Activated CD8-positive, alpha-beta T cell treated with anti-CD3 and anti-CD28 coated beads, Interleukin-2, amount 10 ng/mL, durations not matched to agents 7 days and 5 days (primary cell): ENCODE results near the gene SLC6A8. TPM values are rescaled to one million over a fixed set of nuclear protein-coding genes. Genes with fewer than 3 reads are reported as not detected.
"Not testable (repeated sequence)": the region's sequence is repeated elsewhere in the genome, so short reads cannot be mapped to it uniquely, and the experiment has no call there.

Experiments used
- ATAC-seq: fragments of 150-1000 bp; cut with Tn5 transposase; one replicate; pipeline ENCODE4 v1.10.0; 2021; ENCODE audit warnings: moderate library complexity
- CTCF ChIA-PET: fragments of 350-600 bp; sonication (Branson Sonifier 250); formaldehyde crosslinking; loops from one replicate; lab custom pipeline; 2021; ENCODE audit warnings: antibody characterized with exemption; lab: Charles Lee
- POLR2A ChIA-PET: fragments of 350-600 bp; sonication (Branson Sonifier 250); formaldehyde crosslinking; loops from one replicate; lab custom pipeline; 2021; ENCODE audit warnings: antibody characterized with exemption; lab: Charles Lee
- DNase-seq: peaks from one replicate; pipeline ENCODE4 v3.0.0-alpha.2; 2020
- H3K27ac Mint-ChIP-seq: one replicate; pipeline ENCODE4 v1.8.0; 2021; ENCODE audit warnings: mild to moderate bottlenecking, mixed read lengths
- H3K27me3 Mint-ChIP-seq: one replicate; pipeline ENCODE4 v1.8.0; 2021; ENCODE audit warnings: low read depth, mixed read lengths
- H3K36me3 Mint-ChIP-seq: one replicate; pipeline ENCODE4 v1.8.0; 2021; ENCODE audit warnings: low read depth, mixed read lengths
- H3K4me1 Mint-ChIP-seq: one replicate; pipeline ENCODE4 v1.8.0; 2021; ENCODE audit warnings: low read depth, mixed read lengths
- H3K4me3 Mint-ChIP-seq: one replicate; pipeline ENCODE4 v1.8.0; 2021; ENCODE audit warnings: mild to moderate bottlenecking, mixed read lengths
- H3K9me3 Mint-ChIP-seq: one replicate; pipeline ENCODE4 v1.8.0; 2022; ENCODE audit warnings: mixed read lengths; ENCODE audit not compliant: insufficient read depth
- total RNA-seq, 2 experiments: library from RNA; stranded (reverse); gene quantifications; one replicate each; pipeline ENCODE4 v1.2.3, GENCODE V29; 2021

Gene SLC6A8
- total RNA-seq, 2 experiments from 2014 or later = 0.82 to 1.3 TPM

DNA sequence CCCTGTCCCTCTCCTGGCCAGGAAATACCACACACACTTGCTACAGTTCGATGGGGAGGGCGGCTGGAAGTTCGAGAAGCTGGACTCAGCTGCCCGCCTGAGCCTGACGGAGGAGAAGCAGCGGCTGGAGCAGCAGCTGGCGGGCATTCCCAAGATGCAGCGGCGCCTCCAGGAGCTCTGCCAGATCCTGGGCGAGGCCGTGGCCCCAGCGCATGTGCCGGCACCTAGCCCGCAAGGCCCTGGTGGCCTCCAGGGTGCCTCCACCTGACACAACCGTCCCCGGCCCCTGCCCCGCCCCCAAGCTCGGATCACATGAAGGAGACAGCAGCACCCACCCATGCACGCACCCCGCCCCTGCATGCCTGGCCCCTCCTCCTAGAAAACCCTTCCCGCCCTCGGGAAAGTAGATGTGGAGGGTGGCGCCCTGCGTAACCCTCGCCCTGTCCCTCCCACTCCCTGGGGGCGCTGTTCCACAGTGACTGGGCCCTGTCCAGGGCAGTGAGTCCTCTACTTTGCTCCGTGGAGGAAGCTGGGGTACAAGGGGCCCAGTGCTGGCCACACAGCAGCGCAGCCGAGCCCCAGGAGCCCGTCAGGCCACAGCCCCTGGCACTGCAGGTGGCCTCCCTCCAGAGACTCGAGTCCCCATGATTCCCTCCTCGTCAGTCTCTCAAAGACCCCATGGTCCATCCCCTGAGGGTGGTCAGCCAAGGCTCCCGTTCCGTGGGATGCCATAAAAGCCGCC, 55.9 kb downstream of the SLC6A8 start:
- H3K27ac Mint-ChIP-seq, H3K9me3 Mint-ChIP-seq, POLR2A ChIA-PET, H3K27me3 Mint-ChIP-seq, DNase-seq, ATAC-seq, H3K36me3 Mint-ChIP-seq, H3K4me3 Mint-ChIP-seq: not testable (repeated sequence)
- H3K4me1 Mint-ChIP-seq = peaks cover 26% of the 10 kb centered on the region
- CTCF ChIA-PET = interaction anchor here (0.9 kb wide), 1 partner anchor 16 kb away, joined by 4 read pairs; no protein-coding TSS in a partner anchor

DNA sequence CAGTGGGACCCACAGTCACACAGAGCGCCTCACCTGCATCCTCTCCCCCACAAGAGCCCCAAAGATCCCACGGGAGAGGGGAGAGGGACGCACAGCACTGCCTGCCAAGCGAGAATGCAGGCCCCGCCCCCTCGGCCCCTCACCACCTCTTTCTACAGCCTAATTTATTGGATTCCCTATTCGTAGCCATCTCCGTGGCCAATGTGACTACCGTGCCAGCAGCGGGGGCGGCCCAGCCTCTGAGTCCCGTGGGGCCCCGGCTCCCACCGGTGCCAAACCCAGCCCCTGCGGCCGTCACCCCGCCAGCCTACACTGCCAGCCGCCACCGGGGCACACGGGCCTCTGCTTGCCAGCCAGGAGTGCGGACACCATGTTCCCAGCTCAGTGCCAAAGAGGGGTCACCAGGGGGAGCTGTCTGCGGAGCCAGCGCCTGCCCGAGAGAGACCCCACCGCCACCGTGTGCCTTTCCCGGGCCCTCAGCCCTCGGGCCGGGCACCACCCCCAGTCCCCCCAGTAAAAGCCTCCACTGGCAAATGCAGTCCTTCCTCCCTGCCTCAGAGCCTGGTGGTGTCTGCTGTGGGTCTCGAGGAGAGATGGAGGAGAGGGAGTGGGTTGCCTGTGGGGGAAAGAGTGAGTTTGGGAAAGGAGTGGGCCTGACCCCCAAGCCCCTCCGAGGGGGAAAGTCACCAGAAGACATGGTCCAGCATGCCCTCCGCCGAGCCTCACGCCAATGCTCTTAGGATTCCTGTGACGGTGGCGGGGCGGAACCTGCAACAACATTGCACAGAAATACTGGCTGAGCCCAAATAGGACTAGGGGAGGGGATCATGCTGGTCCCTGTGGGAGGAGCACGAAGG, 56.7 kb downstream of the SLC6A8 start:
- no peak for DNase-seq
- H3K27me3 Mint-ChIP-seq = peaks cover 2% of the 10 kb centered on the region
- no peak overlapping the region for H3K4me3 Mint-ChIP-seq
- H3K36me3 Mint-ChIP-seq = peaks cover 6% of the 10 kb centered on the region
- H3K4me1 Mint-ChIP-seq = peaks cover 23% of the 10 kb centered on the region
- no peak for ATAC-seq
- H3K9me3 Mint-ChIP-seq = no peaks in the 10 kb centered on the region
- ChIA-PET CTCF (interaction anchor here (0.9 kb wide), 1 partner anchor 17 kb away, joined by 4 read pairs; no protein-coding TSS in a partner anchor), POLR2A (no interaction called here)
- no peak overlapping the region for H3K27ac Mint-ChIP-seq

DNA sequence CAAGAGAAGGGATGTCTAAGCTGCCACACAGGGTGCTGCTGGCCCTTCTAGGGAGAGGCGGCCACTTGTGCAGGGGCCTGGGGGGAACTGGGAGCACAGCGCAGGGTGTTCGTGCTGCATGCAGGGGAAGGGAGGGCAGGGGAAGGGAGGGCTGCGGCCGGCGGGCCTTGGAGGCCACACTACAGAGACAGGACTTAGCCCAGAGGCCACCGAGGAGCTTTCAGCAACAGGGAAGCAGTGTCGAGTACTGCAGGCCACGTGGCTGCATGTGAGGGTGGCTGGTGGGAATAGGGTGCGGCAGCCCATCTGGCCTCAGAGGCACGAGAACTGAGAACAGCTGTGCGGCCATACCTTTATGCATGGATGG, 57.3 kb downstream of the SLC6A8 start:
- H3K27me3 Mint-ChIP-seq, POLR2A ChIA-PET, H3K4me3 Mint-ChIP-seq, H3K27ac Mint-ChIP-seq, ATAC-seq, H3K9me3 Mint-ChIP-seq, DNase-seq, CTCF ChIA-PET, H3K36me3 Mint-ChIP-seq: not testable (repeated sequence)
- peaks cover 17% of the 10 kb centered on the region for H3K4me1 Mint-ChIP-seq

Other genes starting within 250 kb of the SLC6A8 start
- 1 to 10 TPM; 3.6 to 3.8 TPM for gene TREX2, start 241.9 kb upstream of the SLC6A8 start, total RNA-seq
- 10 to 100 TPM; 56.6 to 57.7 TPM for gene HAUS7, start 217.3 kb upstream of the SLC6A8 start, total RNA-seq
- not detected for gene BGN, start 192.9 kb upstream of the SLC6A8 start, total RNA-seq
- not detected for gene ATP2B3, start 170.3 kb upstream of the SLC6A8 start, total RNA-seq
- gene CCNQ, start 88.8 kb upstream of the SLC6A8 start, total RNA-seq = 10 to 100 TPM; 23.9 to 24.5 TPM
- gene DUSP9, start 40.7 kb upstream of the SLC6A8 start, total RNA-seq = not detected
- under 1 TPM; 0.16 to 0.58 TPM for gene PNCK, start 14.1 kb upstream of the SLC6A8 start, total RNA-seq
- 100 to 1,000 TPM; 155 to 158 TPM for gene BCAP31, start 36.5 kb downstream of the SLC6A8 start, total RNA-seq
- 10 to 100 TPM; 14.6 to 15.9 TPM for gene ABCD1, start 36.9 kb downstream of the SLC6A8 start, total RNA-seq
- gene PLXNB3, start 76.3 kb downstream of the SLC6A8 start, total RNA-seq = 1 to 10 TPM in 1 of 2 experiments, under 1 TPM in 1; 0.83 to 1.4 TPM
- not detected for gene SRPK3, start 93.1 kb downstream of the SLC6A8 start, total RNA-seq
- gene IDH3G, start 106.4 kb downstream of the SLC6A8 start, total RNA-seq = 10 to 100 TPM; 63.2 to 66.9 TPM
- 100 to 1,000 TPM; 182 to 190 TPM for gene SSR4, start 106.7 kb downstream of the SLC6A8 start, total RNA-seq
- gene PDZD4, start 142.6 kb downstream of the SLC6A8 start, total RNA-seq = under 1 TPM; 0.10 to 0.16 TPM
- gene L1CAM, start 198.2 kb downstream of the SLC6A8 start, total RNA-seq = 1 to 10 TPM; 7.1 to 7.5 TPM
- gene AVPR2, start 216.7 kb downstream of the SLC6A8 start, total RNA-seq = not detected
- 100 to 1,000 TPM; 317 to 324 TPM for gene ARHGAP4, start 238.3 kb downstream of the SLC6A8 start, total RNA-seq
- 100 to 1,000 TPM in 1 of 2 experiments, 10 to 100 TPM in 1; 98.9 to 106 TPM for gene NAA10, start 247.1 kb downstream of the SLC6A8 start, total RNA-seq